ENCODE measurements around the gene RBM6. TPM values are rescaled to one million over a fixed set of nuclear protein-coding genes. Genes with fewer than 3 reads are reported as not detected.

RBM6 gene
- total RNA-seq, 2 experiments from 2014 or later: 99.3 to 106 TPM

GRCh38 chr3:50102558-50102957, 162.6 kb downstream of the RBM6 start:
- Mint-ChIP-seq H3K9me3 (no peaks in the 10 kb centered on the region), H3K27ac (no peak overlapping the region), H3K4me1 (ENCODE audit: low read depth) (no peaks in the 10 kb centered on the region), H3K4me3 (no peak overlapping the region), H3K27me3 (no peaks in the 10 kb centered on the region), H3K36me3 (ENCODE audit: low read depth) (peaks cover 94% of the 10 kb centered on the region)
- TF ChIP-seq CTCF (IDR thresholded peaks at IDR 0.05): no peak
- Histone ChIP-seq H3K9me3 (ENCODE audit: control insufficient read depth in 1 of 2, insufficient read depth in 1 of 2, low read length in 2 of 2) (no peaks in the 10 kb centered on the region), H3K27me3 (ENCODE audit: control insufficient read depth in 1 of 2, insufficient read depth in 2 of 2, low read length in 2 of 2) (no peaks in the 10 kb centered on the region), H3K27ac (ENCODE audit: low read depth in 1 of 2, low read length in 2 of 2) (no peak overlapping the region), H3K4me1 (ENCODE audit: insufficient read depth, low read length) (no peaks in the 10 kb centered on the region), H3K4me3 (ENCODE audit: low read length) (no peak overlapping the region), H3K36me3 (ENCODE audit: insufficient read depth, low read length) (peaks cover 99% of the 10 kb centered on the region)
- ATAC-seq (ENCODE audit: poor library complexity): no peak
- ChIA-PET POLR2A (no interaction called here), CTCF (no interaction called here)
- DNase-seq: no peak
- intact Hi-C loops (cut with DNase I, micrococcal nuclease): no loop called here

- no peak overlapping the region for H3K27ac Mint-ChIP-seq
- H3K27me3 ChIP-seq (ENCODE audit: control insufficient read depth in 1 of 2, insufficient read depth in 2 of 2, low read length in 2 of 2): no peaks in the 10 kb centered on the region
- H3K27ac ChIP-seq (ENCODE audit: low read depth in 1 of 2, low read length in 2 of 2): no peak overlapping the region
- H3K36me3 Mint-ChIP-seq (ENCODE audit: low read depth): peaks cover 91% of the 10 kb centered on the region
- H3K4me3 Mint-ChIP-seq: no peak overlapping the region
- no peaks in the 10 kb centered on the region for H3K4me1 Mint-ChIP-seq (ENCODE audit: low read depth)
- ChIA-PET CTCF (no interaction called here), POLR2A (interaction anchor here (1.0 kb wide), 1 partner anchor 8 kb away, joined by 3 read pairs; no protein-coding TSS in a partner anchor)
- no peak for TF ChIP-seq CTCF (IDR thresholded peaks at IDR 0.05)
- no peaks in the 10 kb centered on the region for H3K9me3 Mint-ChIP-seq
- peaks cover 97% of the 10 kb centered on the region for H3K36me3 ChIP-seq (ENCODE audit: insufficient read depth, low read length)
- H3K4me3 ChIP-seq (ENCODE audit: low read length): no peak overlapping the region
- H3K9me3 ChIP-seq (ENCODE audit: control insufficient read depth in 1 of 2, insufficient read depth in 1 of 2, low read length in 2 of 2): no peaks in the 10 kb centered on the region
- H3K4me1 ChIP-seq (ENCODE audit: insufficient read depth, low read length): no peaks in the 10 kb centered on the region
- ATAC-seq (ENCODE audit: poor library complexity) (no peak), DNase-seq (peak in 1 of 14 experiments; percentile 14)
- H3K27me3 Mint-ChIP-seq: no peaks in the 10 kb centered on the region
- intact Hi-C loops (cut with DNase I, micrococcal nuclease): no loop called here
Observed at GRCh38 chr3:50111757-50112156, 171.8 kb downstream of the RBM6 start.

- no peaks in the 10 kb centered on the region for H3K27me3 Mint-ChIP-seq
- no peaks in the 10 kb centered on the region for H3K9me3 ChIP-seq (ENCODE audit: control insufficient read depth in 1 of 2, insufficient read depth in 1 of 2, low read length in 2 of 2)
- ChIA-PET CTCF (no interaction called here), POLR2A (interaction anchor here (1.0 kb wide), 1 partner anchor 8 kb away, joined by 3 read pairs; no protein-coding TSS in a partner anchor)
- H3K27me3 ChIP-seq (ENCODE audit: control insufficient read depth in 1 of 2, insufficient read depth in 2 of 2, low read length in 2 of 2): no peaks in the 10 kb centered on the region
- intact Hi-C loops (cut with DNase I, micrococcal nuclease): no loop called here
- no peaks in the 10 kb centered on the region for H3K9me3 Mint-ChIP-seq
- H3K36me3 ChIP-seq (ENCODE audit: insufficient read depth, low read length): peaks cover 97% of the 10 kb centered on the region
- ATAC-seq (ENCODE audit: poor library complexity): no peak
- H3K4me1 ChIP-seq (ENCODE audit: insufficient read depth, low read length): no peaks in the 10 kb centered on the region
- no peak overlapping the region for H3K27ac ChIP-seq (ENCODE audit: low read depth in 1 of 2, low read length in 2 of 2)
- no peak overlapping the region for H3K27ac Mint-ChIP-seq
- no peaks in the 10 kb centered on the region for H3K4me1 Mint-ChIP-seq (ENCODE audit: low read depth)
- TF ChIP-seq CTCF (IDR thresholded peaks at IDR 0.05): no peak
- H3K36me3 Mint-ChIP-seq (ENCODE audit: low read depth): peaks cover 91% of the 10 kb centered on the region
- no peak overlapping the region for H3K4me3 ChIP-seq (ENCODE audit: low read length)
- H3K4me3 Mint-ChIP-seq: no peak overlapping the region
- no peak for DNase-seq
Observed at GRCh38 chr3:50112462-50112861, 172.5 kb downstream of the RBM6 start.

Measured in CD4-positive, alpha-beta T cell (primary cell).